Mononuclear cell (primary cell): Measurements from ENCODE around the gene CMIP. TPM values are rescaled to one million over a fixed set of nuclear protein-coding genes. Genes with fewer than 3 reads are reported as not detected.

ENCODE experiments used
- H3K27me3 ChIP-seq: 2 replicates; pipeline ENCODE4 v1.6.0; 2011; ENCODE audit warnings: low read length, control low read depth; ENCODE audit not compliant: insufficient read depth
- H3K4me1 ChIP-seq: 2 replicates; pipeline ENCODE4 v1.5.1; 2011; ENCODE audit warnings: mild to moderate bottlenecking, low read length, control low read depth; ENCODE audit not compliant: insufficient read depth
- H3K4me3 ChIP-seq: 2 replicates; pipeline ENCODE4 v1.5.1; 2011; ENCODE audit warnings: mild to moderate bottlenecking, low read length, moderate library complexity
- H3K9me3 ChIP-seq: 2 replicates; pipeline ENCODE4 v1.5.1; 2011; ENCODE audit warnings: low read depth, mild to moderate bottlenecking, control low read depth, low read length
- total RNA-seq: library from RNA; depleted of rRNA; stranded (reverse); fragments of >200 nt; gene quantifications from one replicate; pipeline ENCODE4 v1.2.3, GENCODE V29; 2012

The CMIP gene
- total RNA-seq, 1 donor = 29.6 TPM

DNA sequence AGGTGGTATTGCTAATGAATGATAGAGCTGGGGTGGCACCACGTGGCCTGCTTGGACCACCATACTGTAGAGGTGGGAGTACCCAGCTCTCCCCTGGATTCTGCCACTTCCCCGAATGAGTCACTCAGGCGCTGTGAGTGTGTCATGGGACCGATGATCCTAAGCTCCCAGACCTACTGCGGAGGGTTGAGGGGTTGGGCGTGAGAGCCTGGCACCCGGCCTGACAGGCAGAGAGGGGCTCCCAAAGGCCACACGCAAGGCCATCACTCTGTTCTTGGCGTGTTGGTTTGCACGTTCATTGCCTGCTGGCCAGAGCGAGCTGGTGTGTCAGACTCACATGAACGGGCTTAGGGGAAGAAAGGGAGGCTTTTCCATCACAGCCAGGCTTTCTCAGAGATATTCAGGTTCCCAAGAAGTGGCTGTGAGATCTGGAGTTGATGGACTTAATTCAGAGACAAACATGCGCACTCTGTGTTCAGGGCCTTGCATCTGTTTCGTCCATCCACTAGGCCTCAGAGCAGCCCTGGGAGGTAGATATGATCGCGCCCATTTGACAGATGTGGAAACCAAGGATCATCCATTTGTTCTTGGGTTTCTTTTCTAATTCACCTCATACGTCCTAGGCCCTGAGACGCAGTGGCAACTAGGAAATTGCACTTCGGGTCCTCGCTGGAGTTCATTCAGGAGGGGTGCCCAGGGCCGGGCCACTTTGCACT lies 41.4 kb downstream of the CMIP start:
- H3K4me3 ChIP-seq = no peak overlapping the region
- H3K4me1 ChIP-seq = peaks cover 81% of the 10 kb centered on the region
- no peaks in the 10 kb centered on the region for H3K9me3 ChIP-seq
- no peaks in the 10 kb centered on the region for H3K27me3 ChIP-seq

DNA sequence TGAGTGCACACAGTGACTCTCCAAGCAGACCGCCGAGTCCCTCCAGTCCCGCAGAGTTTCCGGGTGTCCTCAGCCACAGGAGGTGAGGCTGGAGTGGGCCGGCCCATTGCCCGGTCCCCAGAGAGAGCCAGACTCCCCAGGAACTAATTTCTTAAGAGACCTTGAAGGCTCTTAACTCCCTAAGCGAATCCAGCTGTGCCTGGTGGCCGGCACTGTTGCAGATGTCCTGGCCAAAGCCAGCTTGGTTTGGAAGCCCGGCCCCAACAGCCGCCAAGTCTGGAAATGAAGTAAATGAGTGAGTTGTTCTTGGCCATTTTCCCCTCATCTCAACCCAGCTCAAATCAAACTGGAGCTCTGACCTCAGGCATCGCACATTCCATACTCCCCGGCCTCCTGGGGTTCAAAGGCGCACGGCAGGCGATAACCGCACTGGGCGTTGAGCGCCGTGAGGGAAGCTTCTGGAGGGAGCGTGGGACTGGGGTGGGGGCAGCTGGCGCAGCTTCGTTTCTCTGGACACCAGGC lies 42.0 kb downstream of the CMIP start:
- Histone ChIP-seq H3K27me3 (no peaks in the 10 kb centered on the region), H3K9me3 (no peaks in the 10 kb centered on the region), H3K4me3 (no peak overlapping the region), H3K4me1 (peaks cover 79% of the 10 kb centered on the region)

DNA sequence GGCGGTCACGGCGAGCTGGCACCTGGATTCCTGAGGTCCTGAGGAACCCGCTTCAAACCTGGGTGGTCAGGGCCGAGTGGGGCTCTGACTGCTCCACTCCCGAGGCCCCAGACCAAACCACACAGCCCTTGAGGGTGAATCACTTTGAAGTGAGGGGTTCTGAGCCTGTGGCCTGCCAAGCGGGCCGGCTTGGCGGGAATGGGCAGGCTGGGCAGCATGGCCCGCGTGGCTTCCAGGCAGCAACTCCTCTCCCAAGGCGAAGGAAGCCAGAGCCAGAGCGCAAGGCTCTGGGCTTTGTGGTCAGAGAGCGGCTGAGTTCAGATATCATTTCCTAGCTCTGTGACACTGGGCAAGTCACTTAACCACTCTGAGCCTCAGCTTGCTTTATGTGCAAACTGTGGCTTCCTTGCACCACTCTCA lies 42.7 kb downstream of the CMIP start:
- H3K9me3 ChIP-seq = no peaks in the 10 kb centered on the region
- no peak overlapping the region for H3K4me3 ChIP-seq
- no peaks in the 10 kb centered on the region for H3K27me3 ChIP-seq
- peaks cover 79% of the 10 kb centered on the region for H3K4me1 ChIP-seq

DNA sequence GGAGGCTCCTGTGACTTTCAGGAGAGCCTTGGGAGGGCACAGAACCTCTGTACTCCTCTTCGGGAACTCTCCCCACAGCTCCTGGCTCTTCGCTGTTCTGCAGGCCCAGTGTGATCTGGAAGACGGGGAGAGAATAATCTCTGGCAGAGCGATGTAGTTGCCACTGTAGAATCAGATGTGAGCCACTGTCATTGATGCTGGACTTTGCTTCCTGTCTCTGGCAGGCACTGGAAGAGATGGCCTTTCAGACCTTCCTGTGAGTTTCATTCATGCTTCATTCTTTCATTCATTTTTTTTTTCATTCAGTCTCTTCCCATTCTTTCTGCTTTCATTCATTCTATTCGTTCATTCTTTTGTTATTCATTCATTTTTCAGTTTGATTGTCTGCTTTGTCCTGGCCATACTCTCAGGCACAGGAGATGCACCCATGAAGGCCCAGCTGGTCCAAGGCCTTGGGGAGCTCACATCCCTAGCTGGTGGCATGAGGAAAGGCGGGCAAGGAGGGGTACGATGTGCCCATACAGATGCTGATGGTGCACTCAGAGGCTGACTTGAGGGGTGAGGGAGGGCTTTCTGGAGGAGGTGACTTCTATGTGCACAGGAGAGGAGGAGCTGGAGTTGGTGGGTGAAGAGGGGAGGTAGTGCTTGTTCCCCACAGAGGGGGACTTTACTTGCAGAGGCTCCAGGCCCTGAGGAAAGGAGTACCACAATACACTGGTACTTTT lies 44.2 kb downstream of the CMIP start:
- Histone ChIP-seq H3K4me3 (no peak overlapping the region), H3K27me3 (no peaks in the 10 kb centered on the region), H3K4me1 (peaks cover 74% of the 10 kb centered on the region), H3K9me3 (no peaks in the 10 kb centered on the region)

DNA sequence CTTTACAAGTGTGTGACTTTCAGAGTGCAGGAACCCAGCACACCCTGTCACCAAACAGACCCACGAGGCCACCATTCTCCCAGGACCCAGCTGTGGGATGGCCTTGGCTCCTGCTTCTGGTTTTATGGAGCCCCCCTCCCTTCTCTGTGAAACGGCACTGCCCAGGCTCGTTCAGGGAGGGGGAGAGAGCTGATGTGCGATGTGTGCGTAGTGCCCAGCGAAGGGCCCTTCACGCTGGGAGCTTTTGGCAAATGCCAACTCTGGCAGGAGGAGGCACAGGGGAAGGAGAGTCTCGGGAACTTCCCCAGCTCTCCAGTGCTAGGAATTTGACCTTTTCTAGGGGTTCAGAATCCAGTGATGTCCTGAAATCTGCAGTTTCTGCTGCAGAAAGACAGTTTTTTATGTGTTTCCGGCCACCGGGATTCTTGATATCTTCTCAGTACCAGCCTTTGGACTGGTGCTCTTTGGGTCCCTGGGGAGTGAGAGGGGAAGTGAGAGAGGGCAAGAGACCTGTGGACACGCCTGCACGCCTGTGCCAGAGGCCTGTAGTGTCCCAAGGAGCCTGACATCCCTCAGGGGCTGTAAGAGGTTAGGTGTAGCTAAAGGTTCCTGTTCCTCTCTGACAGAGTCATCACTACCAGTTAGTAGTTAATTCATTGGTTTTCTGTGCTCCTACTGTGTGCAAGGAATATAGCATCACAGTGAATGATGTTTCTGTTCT lies 45.1 kb downstream of the CMIP start:
- Histone ChIP-seq H3K4me1 (peaks cover 74% of the 10 kb centered on the region), H3K27me3 (no peaks in the 10 kb centered on the region), H3K4me3 (no peak overlapping the region), H3K9me3 (no peaks in the 10 kb centered on the region)

DNA sequence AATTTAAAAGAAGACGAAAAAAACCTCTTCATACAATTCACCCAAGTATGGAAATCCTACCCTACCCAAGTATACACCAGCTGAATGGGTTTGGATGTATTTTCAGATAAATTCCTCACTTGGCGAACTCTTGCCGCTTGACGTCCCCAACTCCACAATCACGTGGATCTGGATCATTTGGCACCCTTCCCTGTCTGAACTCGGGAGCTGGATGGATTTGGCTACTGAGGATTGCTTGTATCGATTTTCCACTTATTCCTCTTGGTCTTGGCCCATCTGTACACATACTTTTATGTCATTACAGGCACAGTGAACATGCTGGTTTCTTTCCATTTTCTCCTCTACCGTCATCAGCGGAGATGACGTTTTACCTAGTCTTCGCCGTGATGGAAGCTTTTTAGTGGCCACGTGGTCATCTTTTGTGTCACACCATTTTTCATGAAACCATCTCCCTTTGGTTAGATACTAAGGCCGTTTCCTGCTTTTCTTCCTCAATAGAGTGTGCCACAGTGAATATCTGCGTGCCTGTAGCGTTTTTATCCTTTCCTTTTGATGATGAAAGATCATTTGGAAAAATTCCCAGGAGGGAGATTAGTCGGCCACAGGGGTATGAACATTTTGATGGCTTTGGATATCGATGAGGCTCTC lies 47.1 kb downstream of the CMIP start:
- Histone ChIP-seq H3K4me3 (no peak overlapping the region), H3K4me1 (peaks cover 86% of the 10 kb centered on the region), H3K27me3 (no peaks in the 10 kb centered on the region), H3K9me3 (no peaks in the 10 kb centered on the region)

DNA sequence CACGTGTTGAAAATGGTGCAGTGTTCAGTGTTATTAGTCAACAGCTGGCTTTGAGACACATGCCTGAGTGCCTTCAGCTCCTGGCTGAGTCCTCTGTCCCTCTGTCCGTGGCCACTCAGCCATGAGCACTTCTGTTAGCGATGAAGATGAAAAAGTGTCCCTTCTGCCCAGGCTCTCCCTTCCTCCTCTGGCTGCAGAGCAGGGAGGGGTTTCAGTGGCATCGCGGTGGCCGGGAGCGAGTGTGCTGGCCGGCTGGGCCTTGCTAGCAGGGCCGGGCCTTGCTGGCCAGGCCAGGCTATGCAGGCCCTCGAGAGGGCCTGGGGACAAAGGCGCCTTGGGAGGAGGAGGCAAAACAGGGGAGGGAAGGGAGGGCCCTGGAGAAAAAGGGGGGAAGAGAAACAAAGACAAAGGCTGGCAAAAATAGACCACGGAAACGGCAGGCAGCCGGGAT lies 47.7 kb downstream of the CMIP start:
- H3K4me3 ChIP-seq = no peak overlapping the region
- no peaks in the 10 kb centered on the region for H3K27me3 ChIP-seq
- H3K4me1 ChIP-seq = peaks cover 92% of the 10 kb centered on the region
- no peaks in the 10 kb centered on the region for H3K9me3 ChIP-seq

DNA sequence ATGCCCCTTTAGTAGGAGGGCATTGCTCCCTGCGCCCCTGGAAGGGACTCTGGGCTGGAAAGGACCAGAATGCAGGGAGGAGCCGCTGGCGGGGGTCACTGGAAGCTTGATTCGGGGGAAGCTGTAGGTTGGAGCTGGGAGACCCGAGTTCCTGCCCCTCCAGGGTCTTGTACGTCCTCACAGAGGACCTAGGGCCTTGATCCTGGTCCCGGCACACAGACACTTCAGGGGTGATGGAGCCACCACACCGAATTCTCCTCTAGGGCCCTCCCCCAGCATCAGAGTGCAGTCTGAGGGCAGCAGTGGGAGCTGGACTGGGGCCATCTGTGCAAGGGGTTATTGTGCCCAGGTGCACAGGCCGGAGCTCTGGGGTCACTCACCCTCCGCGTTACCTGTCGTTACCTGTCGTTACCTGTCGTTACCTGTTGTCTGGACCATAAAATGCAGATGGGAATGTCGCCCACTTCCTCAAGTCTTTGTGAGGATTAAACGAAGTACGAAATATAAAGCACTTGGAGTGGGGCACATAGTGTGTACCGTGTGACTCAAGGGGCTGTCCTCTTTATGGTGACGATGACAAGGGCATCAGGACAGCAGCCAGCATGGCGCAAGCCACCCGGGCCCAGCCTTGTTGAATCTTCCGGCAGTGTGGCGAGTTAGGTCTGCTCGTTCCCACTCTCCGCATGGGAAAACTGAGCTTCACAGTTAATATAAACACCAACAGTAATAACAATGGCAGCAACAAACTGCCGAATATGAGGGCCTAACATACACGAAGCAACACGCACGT lies 48.6 kb downstream of the CMIP start:
- peaks cover 93% of the 10 kb centered on the region for H3K4me1 ChIP-seq

DNA sequence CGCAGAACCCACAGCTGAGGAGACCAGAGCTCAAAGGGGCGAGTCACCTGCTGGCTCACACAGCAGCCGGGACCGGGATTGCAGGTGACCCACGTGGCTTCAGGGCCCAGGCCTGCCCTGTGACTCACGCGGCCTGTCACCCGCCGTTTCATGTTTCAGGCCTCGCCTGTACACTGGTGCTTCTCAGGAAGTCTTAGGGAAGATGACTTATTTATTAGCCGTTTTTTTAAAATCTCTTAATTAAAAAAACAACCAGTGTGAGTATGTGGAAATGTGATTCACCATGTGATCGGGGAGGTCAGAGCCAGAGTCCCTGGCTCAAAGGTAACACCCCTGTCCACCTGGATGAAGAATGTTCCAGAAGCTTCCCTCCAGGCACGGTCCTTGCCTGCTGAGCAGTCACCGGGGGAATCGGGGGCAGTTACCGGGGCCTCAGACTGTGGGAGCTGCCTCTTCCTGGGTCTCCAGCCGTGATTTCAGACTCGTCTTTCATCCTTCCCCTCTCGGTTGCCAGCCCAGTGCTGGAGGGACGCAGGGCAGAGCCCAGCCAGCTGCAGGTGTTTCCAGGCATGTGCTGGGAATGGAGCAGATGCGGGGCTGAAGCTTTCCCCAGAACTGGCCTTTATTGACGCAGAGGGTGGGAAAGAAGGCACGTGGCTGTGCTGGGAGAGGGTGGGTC lies 49.3 kb downstream of the CMIP start:
- H3K9me3 ChIP-seq = no peaks in the 10 kb centered on the region
- peaks cover 93% of the 10 kb centered on the region for H3K4me1 ChIP-seq
- no peak overlapping the region for H3K4me3 ChIP-seq
- H3K27me3 ChIP-seq = no peaks in the 10 kb centered on the region

More for the DNA sequence above, 48.6 kb downstream of the CMIP start:
- H3K27me3 ChIP-seq = no peaks in the 10 kb centered on the region
- H3K4me3 ChIP-seq = no peak overlapping the region
- H3K9me3 ChIP-seq = no peaks in the 10 kb centered on the region

DNA sequence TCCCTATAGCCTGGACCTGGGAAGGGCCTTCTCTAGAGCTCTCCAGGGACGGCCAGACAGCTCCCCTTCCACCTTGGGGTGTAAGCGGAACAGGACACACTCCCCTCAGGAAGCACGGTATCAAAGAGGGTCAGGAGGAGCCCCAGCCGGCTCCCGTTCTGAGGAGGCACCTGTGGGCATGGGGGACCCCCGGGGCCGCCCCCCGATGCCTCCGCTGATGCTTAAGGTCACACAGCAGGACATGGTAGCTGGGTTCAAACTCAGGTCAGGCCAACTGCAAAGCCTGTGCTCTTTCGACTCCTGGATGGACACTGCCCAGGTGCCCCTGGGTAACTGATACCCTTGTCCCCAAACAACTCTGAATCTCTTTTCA lies 49.8 kb downstream of the CMIP start:
- no peaks in the 10 kb centered on the region for H3K9me3 ChIP-seq
- no peak overlapping the region for H3K4me3 ChIP-seq
- H3K4me1 ChIP-seq = peaks cover 93% of the 10 kb centered on the region
- H3K27me3 ChIP-seq = no peaks in the 10 kb centered on the region

DNA sequence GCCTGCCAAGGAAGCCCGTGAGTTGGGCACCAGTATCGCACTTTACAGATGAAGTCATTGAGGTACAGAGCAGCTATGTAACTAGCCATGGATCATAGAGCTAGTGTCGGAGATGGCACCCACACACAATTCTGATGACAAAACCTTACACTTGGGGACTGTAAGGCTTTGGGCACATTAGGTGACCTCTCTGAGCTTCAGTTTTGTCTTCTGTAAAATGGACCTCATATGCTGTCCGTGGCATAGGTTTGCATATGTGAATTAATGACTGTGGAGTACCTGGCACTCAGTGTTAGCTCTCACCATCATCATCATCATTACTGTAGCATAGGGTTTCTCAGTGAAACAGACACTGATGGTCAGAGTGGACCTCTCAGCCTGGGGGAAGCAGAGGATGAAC lies 50.3 kb downstream of the CMIP start:
- Histone ChIP-seq H3K9me3 (no peaks in the 10 kb centered on the region), H3K4me3 (no peak overlapping the region), H3K4me1 (peaks cover 93% of the 10 kb centered on the region), H3K27me3 (no peaks in the 10 kb centered on the region)

DNA sequence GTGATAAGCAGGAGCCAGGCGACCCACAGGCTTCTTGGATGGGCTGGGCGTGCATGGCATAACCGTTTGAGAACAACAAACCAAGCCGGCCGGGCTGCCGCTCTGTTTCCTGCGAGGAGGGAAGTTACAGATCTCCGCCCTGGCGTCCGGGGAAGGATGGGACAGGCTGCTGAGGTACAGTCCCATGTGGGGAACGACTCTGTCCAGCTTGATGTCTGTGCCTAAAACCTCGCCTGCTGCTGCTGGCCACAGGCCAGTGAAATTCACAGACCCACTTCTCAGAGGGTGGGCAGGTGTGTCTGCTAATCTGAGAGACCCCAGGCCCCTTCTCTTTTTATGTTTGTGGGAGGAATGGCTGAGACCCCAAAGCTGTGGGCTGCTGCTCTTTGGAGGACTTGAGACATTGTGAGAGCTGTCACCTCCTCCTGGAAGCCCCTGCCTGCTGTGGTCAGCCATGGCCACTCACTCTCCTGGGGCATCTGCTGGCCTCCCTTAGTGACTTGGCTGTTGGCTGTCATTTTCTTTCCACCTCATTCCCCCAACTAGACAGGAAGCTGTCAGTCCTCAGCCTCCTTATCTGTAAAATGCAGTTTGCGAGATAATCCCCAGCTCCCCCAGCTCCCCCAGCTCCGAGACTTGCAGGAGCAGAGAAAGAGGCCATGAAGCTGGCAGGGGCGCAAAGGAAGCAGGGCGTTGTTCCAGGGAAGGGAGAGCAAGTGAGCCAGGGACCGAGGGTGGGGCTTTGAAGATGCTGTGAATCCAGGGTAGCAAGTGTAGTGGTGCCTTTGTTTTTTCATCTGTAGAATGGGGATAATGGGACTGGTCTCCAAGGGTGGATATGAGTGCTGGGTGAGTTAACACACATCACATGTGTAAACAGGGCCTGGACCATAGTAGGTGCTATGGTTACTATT lies 51.0 kb downstream of the CMIP start:
- Histone ChIP-seq H3K4me3 (no peak overlapping the region), H3K9me3 (no peaks in the 10 kb centered on the region), H3K27me3 (no peaks in the 10 kb centered on the region), H3K4me1 (peaks cover 93% of the 10 kb centered on the region)

DNA sequence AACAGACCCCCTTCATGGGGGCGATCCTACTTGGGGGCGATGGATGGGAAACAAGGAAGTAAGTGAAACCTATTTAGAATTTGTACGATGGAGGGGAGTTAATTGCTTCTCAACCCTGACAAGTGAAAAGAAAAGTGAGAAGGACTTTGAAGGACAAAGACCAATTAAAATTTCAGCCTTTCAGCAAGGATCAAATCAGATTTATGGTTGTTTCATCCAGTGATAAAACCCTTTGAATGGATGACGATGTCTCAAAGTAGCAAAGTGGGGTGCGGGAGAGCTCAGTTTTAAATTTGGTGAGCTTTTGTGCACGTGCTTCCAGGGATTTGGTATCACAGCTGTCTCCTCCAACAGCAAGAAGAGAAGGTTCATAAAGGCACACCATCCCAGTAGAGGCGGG lies 51.7 kb downstream of the CMIP start:
- Histone ChIP-seq H3K9me3 (no peaks in the 10 kb centered on the region), H3K4me1 (peaks cover 95% of the 10 kb centered on the region), H3K4me3 (no peak overlapping the region), H3K27me3 (no peaks in the 10 kb centered on the region)
